GM19328 (cell line): ENCODE results near the gene AQP7.
"Not testable (repeated sequence)": the region's sequence is repeated elsewhere in the genome, so short reads cannot be mapped to it uniquely, and the experiment has no call there.

ENCODE experiments used
- ATAC-seq: cut with Tn5 transposase; IDR thresholded peaks from one replicate; pipeline ENCODE4 v1.9.1; 2021; ENCODE audit warnings: mild to moderate bottlenecking, moderate library complexity; ENCODE audit not compliant: unreplicated experiment

The AQP7 gene

GRCh38 chr9:33434317-33435105 is 32.1 kb upstream of the AQP7 start:
- no peak for ATAC-seq

DNA sequence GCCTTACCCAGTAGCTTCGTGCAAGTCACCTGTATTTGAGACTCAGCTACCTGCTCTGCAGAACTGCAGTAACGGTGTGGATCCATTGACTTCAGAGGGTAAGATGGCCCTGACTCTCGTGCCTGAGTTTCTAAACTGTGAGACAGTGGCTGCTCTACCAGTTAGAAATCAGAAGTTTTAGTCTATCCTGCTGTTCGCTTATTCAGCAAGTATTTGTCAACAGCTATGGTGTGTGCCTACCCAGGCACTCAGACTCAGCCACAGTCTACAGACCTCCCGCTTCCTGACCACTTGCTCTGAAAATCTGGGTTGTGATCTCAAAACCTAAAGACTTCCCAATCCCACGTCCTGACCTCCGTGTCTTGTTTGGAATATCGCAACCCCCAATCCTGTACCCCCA is 31.5 kb upstream of the AQP7 start:
- no peak for ATAC-seq

DNA sequence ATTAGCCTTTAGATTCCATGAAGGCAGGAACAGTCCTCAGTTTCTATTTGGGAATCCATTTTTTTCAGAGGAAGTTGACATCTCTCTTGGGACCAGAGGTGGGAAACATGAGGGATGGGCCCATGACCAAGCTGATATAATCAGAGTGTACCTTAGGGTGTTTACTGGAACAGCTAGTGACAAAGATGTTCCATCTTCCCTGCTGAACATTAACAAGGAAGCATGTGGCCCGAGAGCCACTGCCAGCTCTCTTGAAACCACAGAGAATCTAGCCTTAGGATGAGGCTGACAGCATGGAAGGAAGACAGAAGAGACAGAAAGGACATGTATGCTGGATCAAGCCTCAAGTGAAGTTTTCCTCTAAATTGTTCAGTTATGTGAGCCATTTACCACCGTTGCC is 29.1 kb upstream of the AQP7 start:
- ATAC-seq = no peak

DNA sequence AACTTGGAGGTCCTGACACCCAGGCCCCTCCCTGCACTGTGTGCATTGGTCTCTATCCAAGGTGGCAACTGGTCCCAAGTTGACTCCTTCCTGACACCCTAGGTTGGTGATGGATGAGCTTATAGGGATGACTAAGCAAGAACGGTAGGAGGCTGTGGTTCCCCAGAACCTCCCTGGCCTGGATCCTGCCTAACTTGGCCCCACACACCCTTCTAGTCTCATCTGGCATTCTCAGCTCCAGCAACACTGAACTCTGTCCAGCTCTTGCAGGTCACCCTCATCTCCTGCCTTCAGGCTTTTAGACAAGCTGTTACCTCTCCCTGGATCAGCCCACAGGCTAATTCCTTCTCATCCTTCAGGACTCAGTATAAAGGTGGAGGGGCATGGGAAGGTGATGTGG is 28.6 kb upstream of the AQP7 start:
- no peak for ATAC-seq

- ATAC-seq = no peak
Measured at GRCh38 chr9:33429256-33429985, 27.1 kb upstream of the AQP7 start.

- no peak for ATAC-seq
Measured at GRCh38 chr9:33426843-33427293, 24.5 kb upstream of the AQP7 start.

- no peak for ATAC-seq
Measured at GRCh38 chr9:33425128-33425533, 22.8 kb upstream of the AQP7 start.

- ATAC-seq = not testable (repeated sequence)
Measured at GRCh38 chr9:33424492-33424891, 22.1 kb upstream of the AQP7 start.

GRCh38 chr9:33424043-33424442 is 21.7 kb upstream of the AQP7 start:
- ATAC-seq = not testable (repeated sequence)

GRCh38 chr9:33419708-33420303 is 17.4 kb upstream of the AQP7 start:
- ATAC-seq = no peak

DNA sequence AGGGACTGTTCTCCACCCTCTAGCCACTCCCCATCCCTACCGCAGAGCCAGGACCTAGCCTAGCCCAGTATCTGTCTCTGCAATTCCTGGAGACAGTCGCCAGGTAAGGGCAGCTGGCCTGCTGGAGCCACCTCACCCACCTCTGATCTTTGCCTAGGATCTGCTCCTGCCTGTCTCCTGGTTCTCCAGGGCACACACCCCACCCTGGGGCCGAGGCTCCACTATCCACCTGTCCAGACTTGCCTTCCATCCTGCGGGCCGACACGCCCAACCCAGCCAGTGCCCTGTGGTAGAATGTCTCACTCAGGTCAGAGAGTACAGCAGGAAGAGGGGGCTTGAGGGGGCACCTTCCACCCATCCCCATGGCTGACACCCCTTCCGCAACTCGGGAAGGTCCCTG is 15.7 kb upstream of the AQP7 start:
- no peak for ATAC-seq

DNA sequence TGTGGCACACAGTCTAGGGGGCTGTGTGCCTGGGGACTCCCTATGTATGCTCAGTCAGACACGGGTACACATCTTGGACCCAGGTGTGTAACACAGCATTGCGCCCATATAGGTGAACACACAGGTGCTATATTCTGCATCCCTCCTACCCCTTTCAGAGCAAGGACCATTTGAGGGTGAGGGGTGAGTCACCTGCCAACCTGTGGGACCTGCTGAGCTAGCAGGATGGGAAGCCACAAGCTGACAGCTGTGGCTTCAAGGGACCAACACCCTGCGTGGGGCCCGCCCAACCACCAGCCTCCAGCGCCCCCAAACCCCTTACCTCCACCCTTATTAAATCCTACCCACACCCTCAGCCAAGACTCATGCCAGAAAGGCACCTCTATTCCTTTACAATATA is 14.6 kb upstream of the AQP7 start:
- ATAC-seq = no peak

DNA sequence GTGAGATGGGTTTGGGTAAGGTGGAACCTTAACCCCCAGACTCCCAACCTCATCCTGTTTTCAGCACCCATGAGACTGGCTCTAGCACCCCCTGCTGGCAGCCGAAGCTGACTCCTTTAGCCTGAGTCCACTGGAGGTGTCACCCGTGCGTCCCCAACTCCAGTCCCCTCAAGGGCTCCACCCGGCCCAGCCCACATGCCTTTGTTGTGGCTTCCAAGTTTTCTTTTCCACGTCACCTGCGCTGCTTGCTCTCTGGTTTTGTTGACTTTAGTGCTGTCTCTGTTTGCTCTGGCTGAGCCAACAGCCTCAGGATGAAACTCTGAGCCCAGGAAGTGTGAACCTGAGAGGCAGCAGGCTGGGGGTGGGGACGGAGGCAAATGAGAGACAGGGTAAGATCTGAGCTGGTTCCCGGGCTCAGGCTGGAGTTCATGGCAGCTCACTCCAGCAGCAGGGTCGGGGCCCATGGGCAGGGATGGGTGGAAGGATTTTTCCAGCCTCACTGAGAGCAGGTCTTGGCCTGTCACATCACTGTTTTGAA is 13.2 kb upstream of the AQP7 start:
- ATAC-seq = peak; percentile 67

GRCh38 chr9:33414889-33415500 is 12.6 kb upstream of the AQP7 start:
- no peak for ATAC-seq

- no peak for ATAC-seq
Measured at GRCh38 chr9:33414268-33414667, 11.9 kb upstream of the AQP7 start.

- ATAC-seq = no peak
Measured at GRCh38 chr9:33408087-33408486, 5.7 kb upstream of the AQP7 start.

- no peak for ATAC-seq
Measured at GRCh38 chr9:33407061-33407460, 4.7 kb upstream of the AQP7 start.

GRCh38 chr9:33404788-33405362 is 2.5 kb upstream of the AQP7 start:
- ATAC-seq = no peak

GRCh38 chr9:33403941-33404787 is 1.8 kb upstream of the AQP7 start:
- no peak for ATAC-seq

DNA sequence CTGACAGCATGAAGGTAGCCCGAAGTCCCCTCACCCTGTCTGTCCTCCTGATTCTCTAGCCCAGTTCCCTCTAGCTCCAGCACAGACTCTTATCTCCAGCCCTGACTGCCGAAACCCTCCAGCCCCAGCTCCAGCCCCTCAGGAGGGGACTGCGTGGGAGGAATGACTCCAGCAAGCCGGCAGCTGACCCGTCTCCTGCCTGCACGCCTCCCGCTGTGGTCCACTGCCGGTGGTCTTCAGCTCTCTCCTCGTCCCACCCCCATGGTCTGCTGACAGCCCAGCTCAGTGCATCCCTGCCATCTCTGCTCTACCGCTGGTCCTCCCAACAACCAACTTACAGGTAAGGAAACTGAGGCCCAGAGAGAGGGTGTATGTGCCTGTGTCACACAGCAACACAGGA is 559 bp downstream of the AQP7 start:
- ATAC-seq = not testable (repeated sequence)
